HK-2 (cell line): ENCODE results near the gene C11orf91.
"Not testable (repeated sequence)": the region's sequence is repeated elsewhere in the genome, so short reads cannot be mapped to it uniquely, and the experiment has no call there.

Experiments
- DNase-seq: peaks from one replicate; pipeline ENCODE4 v3.0.0-alpha.2; 2018; ENCODE audit not compliant: unreplicated experiment

The C11orf91 gene

GRCh38 chr11:33696931-33697638 lies 3.5 kb downstream of the C11orf91 start:
- no peak for DNase-seq

- no peak for DNase-seq
Observed at GRCh38 chr11:33696411-33696810, 4.2 kb downstream of the C11orf91 start.

- DNase-seq: no peak
Observed at GRCh38 chr11:33695051-33695566, 5.5 kb downstream of the C11orf91 start.

- no peak for DNase-seq
Observed at GRCh38 chr11:33694346-33695050, 6.1 kb downstream of the C11orf91 start.

GRCh38 chr11:33692541-33692940 lies 8.1 kb downstream of the C11orf91 start:
- DNase-seq: no peak

DNA sequence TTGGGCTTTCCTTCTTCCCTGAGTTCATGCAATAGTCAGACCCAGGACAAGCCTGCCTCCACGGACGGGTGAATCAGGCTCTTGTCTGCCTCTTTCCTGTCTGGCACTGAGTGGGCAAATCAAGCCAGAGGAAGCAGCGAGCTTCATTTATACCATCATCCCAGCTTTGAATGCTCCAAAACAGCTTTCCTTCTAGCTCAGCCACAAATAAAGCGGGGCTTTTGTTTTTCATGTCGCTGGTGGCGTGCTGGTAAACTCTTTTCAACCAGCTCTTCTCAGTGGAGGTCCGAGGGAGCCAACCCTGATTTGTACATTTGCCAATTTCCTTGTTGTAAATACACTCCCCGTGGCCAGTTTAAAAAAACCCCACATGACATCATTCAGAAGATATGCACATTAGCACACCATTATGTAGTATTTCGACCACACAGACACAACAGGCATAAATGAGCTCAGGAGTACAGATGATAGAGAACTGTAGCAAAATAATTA lies 8.6 kb downstream of the C11orf91 start:
- peak; percentile 72 for DNase-seq

- no peak for DNase-seq
Observed at GRCh38 chr11:33691066-33691864, 9.4 kb downstream of the C11orf91 start.

- peak; percentile 69 for DNase-seq
Observed at GRCh38 chr11:33690290-33691065, 10.1 kb downstream of the C11orf91 start.

- DNase-seq: no peak
Observed at GRCh38 chr11:33689501-33689900, 11.1 kb downstream of the C11orf91 start.

DNA sequence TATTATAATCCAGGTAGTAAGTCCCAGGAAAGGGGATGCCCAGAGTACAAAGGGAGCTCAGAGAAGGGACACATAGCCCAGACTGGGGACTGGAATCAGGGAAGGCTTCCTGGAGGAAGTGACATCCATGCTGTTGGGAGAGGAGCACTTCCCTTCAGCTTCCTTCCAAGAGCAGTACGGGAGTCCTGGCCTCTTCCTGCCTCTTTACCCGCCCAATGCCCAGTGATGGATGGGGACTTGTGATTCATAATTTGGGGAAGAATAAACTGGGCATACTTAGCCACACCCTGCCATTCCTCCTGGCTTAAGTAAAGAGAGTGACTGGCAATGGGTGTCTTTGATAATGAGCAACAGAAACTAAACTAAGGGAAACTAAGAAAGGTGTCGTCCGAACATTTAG lies 11.5 kb downstream of the C11orf91 start:
- DNase-seq: no peak

GRCh38 chr11:33687733-33688479 lies 12.7 kb downstream of the C11orf91 start:
- no peak for DNase-seq

GRCh38 chr11:33685082-33685481 lies 15.5 kb downstream of the C11orf91 start:
- no peak for DNase-seq

GRCh38 chr11:33684003-33684706 lies 16.5 kb downstream of the C11orf91 start:
- no peak for DNase-seq

- DNase-seq: no peak
Observed at GRCh38 chr11:33682446-33682845, 18.2 kb downstream of the C11orf91 start.

- DNase-seq: no peak
Observed at GRCh38 chr11:33682019-33682418, 18.6 kb downstream of the C11orf91 start.

GRCh38 chr11:33678616-33679015 lies 22.0 kb downstream of the C11orf91 start:
- DNase-seq: not testable (repeated sequence)

- no peak for DNase-seq
Observed at GRCh38 chr11:33674035-33674814, 26.4 kb downstream of the C11orf91 start.

DNA sequence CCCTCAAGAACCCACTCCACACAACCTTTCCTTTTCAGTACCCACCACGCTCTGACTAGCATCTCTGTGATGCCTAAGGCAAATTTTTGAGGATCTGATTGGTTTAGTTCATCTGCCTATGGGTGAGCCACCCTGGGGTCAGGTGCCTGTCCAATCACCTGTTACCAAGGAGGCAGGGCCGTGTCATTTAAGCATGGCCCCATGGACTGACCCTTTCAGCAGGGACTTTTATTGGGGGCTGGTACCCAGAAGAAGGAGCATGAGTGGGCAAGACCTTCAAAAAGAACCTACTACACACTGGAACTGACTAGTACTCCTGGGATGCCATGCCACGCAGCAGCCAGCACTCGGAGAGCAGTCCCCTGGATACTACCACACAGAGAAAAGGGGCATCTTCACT lies 28.4 kb downstream of the C11orf91 start:
- DNase-seq: no peak
